Neural cell (in vitro differentiated cells): ENCODE data around the gene ZIC4. TPM values are rescaled to one million over a fixed set of nuclear protein-coding genes. Genes with fewer than 3 reads are reported as not detected.

ENCODE experiments used
- H2AFZ ChIP-seq: fragments of 200-600, 300-800 bp; sonication (generic), shearing (Covaris generic); 2 replicates; pipeline ENCODE4 v1.6.0; 2014; ENCODE audit warnings: low read depth, mild to moderate bottlenecking, antibody characterized with exemption, low read length, moderate library complexity
- H3F3A ChIP-seq: fragments of 200-600 bp; shearing (Covaris generic); 2 replicates; pipeline ENCODE4 v1.6.1; 2016; ENCODE audit warnings: mild to moderate bottlenecking, moderate library complexity, mixed read lengths, antibody characterized with exemption, low read length; ENCODE audit not compliant: insufficient read depth, poor library complexity, severe bottlenecking
- H3K27ac ChIP-seq: fragments of 200-600, 300-800 bp; sonication (generic), shearing (Covaris generic); 2 replicates; pipeline ENCODE4 v1.5.1; 2014; ENCODE audit warnings: mild to moderate bottlenecking, low read length, moderate library complexity
- H3K27me3 ChIP-seq: fragments of 300-800, 200-600 bp; sonication (generic), shearing (Covaris generic); 2 replicates; pipeline ENCODE4 v1.6.0; 2014; ENCODE audit warnings: mild to moderate bottlenecking, low read depth, low read length, moderate library complexity; ENCODE audit not compliant: insufficient read depth
- H3K36me3 ChIP-seq: fragments of 300-800, 200-600 bp; sonication (generic), shearing (Covaris generic); 2 replicates; pipeline ENCODE4 v1.5.1; 2014; ENCODE audit warnings: mild to moderate bottlenecking, antibody characterized with exemption, low read length, moderate library complexity; ENCODE audit not compliant: insufficient read depth
- H3K4me2 ChIP-seq: fragments of 300-800, 200-600 bp; sonication (generic), shearing (Covaris generic); 2 replicates; pipeline ENCODE4 v1.6.0; 2014; ENCODE audit warnings: mild to moderate bottlenecking, low read length
- H3K4me3 ChIP-seq: fragments of 300-800, 200-600 bp; sonication (generic), shearing (Covaris generic); 2 replicates; pipeline ENCODE4 v1.5.1; 2014; ENCODE audit warnings: mild to moderate bottlenecking, low read length, moderate library complexity
- H3K79me2 ChIP-seq: fragments of 200-600 bp; shearing (Covaris generic); replicated peaks from 2 replicates; pipeline ENCODE4 v1.6.0; 2014; ENCODE audit warnings: mild to moderate bottlenecking, low read length, moderate library complexity; ENCODE audit not compliant: insufficient read depth
- H3K9ac ChIP-seq: fragments of 300-800, 200-600 bp; sonication (generic), shearing (Covaris generic); 2 replicates; pipeline ENCODE4 v1.6.1; 2016; ENCODE audit warnings: mild to moderate bottlenecking, low read length, mixed read lengths
- H3K9me2 ChIP-seq: fragments of 200-600 bp; shearing (Covaris generic); 2 replicates; pipeline ENCODE4 v1.6.1; 2016; ENCODE audit warnings: mild to moderate bottlenecking, low read length, mixed read lengths; ENCODE audit not compliant: insufficient read depth
- H3K9me3 ChIP-seq: fragments of 200-600, 300-800 bp; sonication (generic), shearing (Covaris generic); 2 replicates; pipeline ENCODE4 v1.6.1; 2016; ENCODE audit warnings: mild to moderate bottlenecking, mixed run types, low read length, moderate library complexity, mixed read lengths
- H4K20me1 ChIP-seq: fragments of 200-600 bp; shearing (Covaris generic); 2 replicates; pipeline ENCODE4 v1.6.1; 2016; ENCODE audit warnings: mild to moderate bottlenecking, mixed run types; ENCODE audit not compliant: insufficient read depth
- EP300 ChIP-seq: fragments of 450-650 bp; conservative IDR thresholded peaks from 2 replicates; pipeline ENCODE4 v1.6.1; 2014; ENCODE audit warnings: antibody characterized with exemption, mild to moderate bottlenecking, moderate library complexity; ENCODE audit not compliant: poor library complexity, severe bottlenecking
- EZH2 ChIP-seq: fragments of 200-600, 300-800 bp; shearing (Covaris generic), sonication (generic); IDR thresholded peaks from 2 replicates; pipeline ENCODE4 v1.6.1; 2014; ENCODE audit warnings: antibody characterized with exemption, low read length, borderline replicate concordance, mild to moderate bottlenecking; ENCODE audit not compliant: insufficient read depth, poor library complexity, severe bottlenecking
- MXI1 ChIP-seq: fragments of 450-650 bp; conservative IDR thresholded peaks from 2 replicates; pipeline ENCODE4 v1.6.1; 2014; ENCODE audit warnings: antibody characterized with exemption, mild to moderate bottlenecking; ENCODE audit not compliant: poor library complexity, severe bottlenecking
- POLR2AphosphoS5 ChIP-seq: IDR thresholded peaks from 2 replicates; pipeline ENCODE4 v1.6.1; 2012
- RAD21 ChIP-seq: fragments of 450-650 bp; conservative IDR thresholded peaks from 2 replicates; pipeline ENCODE4 v1.6.1; 2014; ENCODE audit warnings: antibody characterized with exemption, mild to moderate bottlenecking, moderate library complexity
- SMC3 ChIP-seq: fragments of 450-650 bp; conservative IDR thresholded peaks from 2 replicates; pipeline ENCODE4 v1.6.1; 2014; ENCODE audit warnings: antibody characterized with exemption, mild to moderate bottlenecking, moderate library complexity; ENCODE audit not compliant: poor library complexity
- TAF1 ChIP-seq: IDR thresholded peaks from 2 replicates; pipeline ENCODE4 v1.6.1; 2012; ENCODE audit warnings: low read depth
- polyA plus RNA-seq: library from polyadenylated mRNA; depleted of rRNA; stranded (reverse); fragments of >200 nt; gene quantifications from 2 replicates; pipeline ENCODE4 v1.2.3, GENCODE V29; 2014
- TF ChIP-seq, protein P1 (sequence below): fragments of 450-650 bp; IDR thresholded peaks from 2 replicates; pipeline ENCODE4 v1.5.1; 2014; ENCODE audit warnings: antibody characterized with exemption, mild to moderate bottlenecking, moderate library complexity; ENCODE audit not compliant: poor library complexity, severe bottlenecking
- TF ChIP-seq, protein P2 (sequence below): IDR thresholded peaks from 2 replicates; pipeline ENCODE4 v1.6.1; 2012; ENCODE audit warnings: borderline replicate concordance

The ZIC4 gene
- polyA plus RNA-seq, 1 donor from 2014 or later = 8.6 TPM

DNA sequence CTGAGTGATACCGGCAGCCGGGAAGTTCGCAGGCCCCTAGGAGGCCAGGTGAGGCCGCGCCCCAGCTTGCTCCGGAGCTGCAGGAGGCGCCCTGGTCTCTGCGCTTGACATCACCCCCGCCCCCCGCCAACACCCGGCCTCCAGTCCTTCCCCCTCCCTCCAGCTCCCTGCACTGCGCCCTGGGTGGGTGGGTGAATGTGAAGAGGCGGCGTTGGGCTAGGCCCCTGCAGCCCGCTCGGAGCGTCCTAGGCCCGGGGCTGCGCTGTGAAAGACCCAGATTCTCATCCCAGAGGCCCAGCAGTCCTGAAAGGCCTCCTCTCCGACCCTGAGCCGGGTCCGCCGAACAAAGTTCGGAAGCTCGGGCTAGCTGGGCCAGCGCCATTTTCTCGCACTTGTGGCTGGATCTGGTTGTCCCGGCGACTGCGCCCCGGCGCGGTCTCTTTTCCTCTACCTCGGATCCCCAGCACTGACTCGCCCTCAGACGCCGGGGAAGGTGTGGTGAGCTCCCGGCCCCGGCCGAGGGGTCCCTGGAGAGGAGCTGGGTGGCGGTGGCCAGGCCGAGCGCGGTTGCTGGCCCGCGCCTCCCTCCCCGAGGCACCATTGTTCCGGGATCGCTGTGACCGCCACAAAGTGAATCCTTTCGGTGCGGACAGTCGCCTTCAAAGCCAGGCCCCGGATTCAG, 12.9 kb downstream of the ZIC4 start:
- Histone ChIP-seq H3K27me3 (peaks cover 51% of the 10 kb centered on the region), H3K9me2 (no peaks in the 10 kb centered on the region), H3F3A (no peaks in the 10 kb centered on the region), H4K20me1 (no peaks in the 10 kb centered on the region), H3K27ac (peak overlapping the region; percentile 83), H3K4me2 (peak overlapping the region; percentile 95), H3K4me3 (peak overlapping the region; percentile 82), H3K79me2 (peaks cover 89% of the 10 kb centered on the region), H2AFZ (peak overlapping the region; percentile 53), H3K36me3 (no peaks in the 10 kb centered on the region), H3K9me3 (peaks cover 7% of the 10 kb centered on the region), H3K9ac (peak overlapping the region; percentile 88)
- TF ChIP-seq TAF1 (no peak), EZH2 (no peak), SMC3 (peak; percentile 21), EP300 (no peak), POLR2AphosphoS5 (peak; percentile 67), RAD21 (no peak), MXI1 (no peak)
- TF ChIP-seq, protein P1, sequence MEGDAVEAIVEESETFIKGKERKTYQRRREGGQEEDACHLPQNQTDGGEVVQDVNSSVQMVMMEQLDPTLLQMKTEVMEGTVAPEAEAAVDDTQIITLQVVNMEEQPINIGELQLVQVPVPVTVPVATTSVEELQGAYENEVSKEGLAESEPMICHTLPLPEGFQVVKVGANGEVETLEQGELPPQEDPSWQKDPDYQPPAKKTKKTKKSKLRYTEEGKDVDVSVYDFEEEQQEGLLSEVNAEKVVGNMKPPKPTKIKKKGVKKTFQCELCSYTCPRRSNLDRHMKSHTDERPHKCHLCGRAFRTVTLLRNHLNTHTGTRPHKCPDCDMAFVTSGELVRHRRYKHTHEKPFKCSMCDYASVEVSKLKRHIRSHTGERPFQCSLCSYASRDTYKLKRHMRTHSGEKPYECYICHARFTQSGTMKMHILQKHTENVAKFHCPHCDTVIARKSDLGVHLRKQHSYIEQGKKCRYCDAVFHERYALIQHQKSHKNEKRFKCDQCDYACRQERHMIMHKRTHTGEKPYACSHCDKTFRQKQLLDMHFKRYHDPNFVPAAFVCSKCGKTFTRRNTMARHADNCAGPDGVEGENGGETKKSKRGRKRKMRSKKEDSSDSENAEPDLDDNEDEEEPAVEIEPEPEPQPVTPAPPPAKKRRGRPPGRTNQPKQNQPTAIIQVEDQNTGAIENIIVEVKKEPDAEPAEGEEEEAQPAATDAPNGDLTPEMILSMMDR = no peak
- TF ChIP-seq, protein P2, sequence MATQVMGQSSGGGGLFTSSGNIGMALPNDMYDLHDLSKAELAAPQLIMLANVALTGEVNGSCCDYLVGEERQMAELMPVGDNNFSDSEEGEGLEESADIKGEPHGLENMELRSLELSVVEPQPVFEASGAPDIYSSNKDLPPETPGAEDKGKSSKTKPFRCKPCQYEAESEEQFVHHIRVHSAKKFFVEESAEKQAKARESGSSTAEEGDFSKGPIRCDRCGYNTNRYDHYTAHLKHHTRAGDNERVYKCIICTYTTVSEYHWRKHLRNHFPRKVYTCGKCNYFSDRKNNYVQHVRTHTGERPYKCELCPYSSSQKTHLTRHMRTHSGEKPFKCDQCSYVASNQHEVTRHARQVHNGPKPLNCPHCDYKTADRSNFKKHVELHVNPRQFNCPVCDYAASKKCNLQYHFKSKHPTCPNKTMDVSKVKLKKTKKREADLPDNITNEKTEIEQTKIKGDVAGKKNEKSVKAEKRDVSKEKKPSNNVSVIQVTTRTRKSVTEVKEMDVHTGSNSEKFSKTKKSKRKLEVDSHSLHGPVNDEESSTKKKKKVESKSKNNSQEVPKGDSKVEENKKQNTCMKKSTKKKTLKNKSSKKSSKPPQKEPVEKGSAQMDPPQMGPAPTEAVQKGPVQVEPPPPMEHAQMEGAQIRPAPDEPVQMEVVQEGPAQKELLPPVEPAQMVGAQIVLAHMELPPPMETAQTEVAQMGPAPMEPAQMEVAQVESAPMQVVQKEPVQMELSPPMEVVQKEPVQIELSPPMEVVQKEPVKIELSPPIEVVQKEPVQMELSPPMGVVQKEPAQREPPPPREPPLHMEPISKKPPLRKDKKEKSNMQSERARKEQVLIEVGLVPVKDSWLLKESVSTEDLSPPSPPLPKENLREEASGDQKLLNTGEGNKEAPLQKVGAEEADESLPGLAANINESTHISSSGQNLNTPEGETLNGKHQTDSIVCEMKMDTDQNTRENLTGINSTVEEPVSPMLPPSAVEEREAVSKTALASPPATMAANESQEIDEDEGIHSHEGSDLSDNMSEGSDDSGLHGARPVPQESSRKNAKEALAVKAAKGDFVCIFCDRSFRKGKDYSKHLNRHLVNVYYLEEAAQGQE = peak; percentile 52

DNA sequence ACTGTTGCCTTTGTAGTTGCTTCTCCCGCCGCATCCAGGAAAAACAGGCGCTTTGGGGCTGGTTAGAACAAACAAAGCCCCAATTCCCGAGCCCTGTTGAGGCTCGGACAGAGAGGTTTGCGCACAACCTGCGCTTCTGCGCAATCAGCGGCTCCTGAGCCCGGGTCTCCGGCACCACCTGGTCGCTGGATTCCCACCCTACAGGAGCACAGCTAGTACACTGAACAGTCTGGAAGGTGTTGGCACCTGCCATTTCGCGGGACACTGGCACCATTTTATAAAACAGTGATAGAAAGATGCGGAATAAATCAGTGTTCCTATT, 13.8 kb downstream of the ZIC4 start:
- Histone ChIP-seq H2AFZ (peak overlapping the region; percentile 77), H3K9ac (peak overlapping the region; percentile 88), H3K9me2 (no peaks in the 10 kb centered on the region), H3K27ac (peak overlapping the region; percentile 83), H4K20me1 (no peaks in the 10 kb centered on the region), H3K79me2 (peaks cover 89% of the 10 kb centered on the region), H3K4me2 (peak overlapping the region; percentile 95), H3K9me3 (peaks cover 7% of the 10 kb centered on the region), H3K27me3 (peaks cover 54% of the 10 kb centered on the region), H3K36me3 (no peaks in the 10 kb centered on the region), H3F3A (no peaks in the 10 kb centered on the region), H3K4me3 (peak overlapping the region; percentile 82)
- TF ChIP-seq, protein P2 = peak; percentile 5
- TF ChIP-seq RAD21 (no peak), EP300 (peak; percentile 18), MXI1 (peak; percentile 5), SMC3 (no peak)
- TF ChIP-seq, protein P1 = no peak
